ENCODE measurements around the gene LGR6. TPM values are rescaled to one million over a fixed set of nuclear protein-coding genes. Genes with fewer than 3 reads are reported as not detected.

Gene LGR6
- total RNA-seq, 1 experiment from 2014 or later: 0.56 TPM

DNA sequence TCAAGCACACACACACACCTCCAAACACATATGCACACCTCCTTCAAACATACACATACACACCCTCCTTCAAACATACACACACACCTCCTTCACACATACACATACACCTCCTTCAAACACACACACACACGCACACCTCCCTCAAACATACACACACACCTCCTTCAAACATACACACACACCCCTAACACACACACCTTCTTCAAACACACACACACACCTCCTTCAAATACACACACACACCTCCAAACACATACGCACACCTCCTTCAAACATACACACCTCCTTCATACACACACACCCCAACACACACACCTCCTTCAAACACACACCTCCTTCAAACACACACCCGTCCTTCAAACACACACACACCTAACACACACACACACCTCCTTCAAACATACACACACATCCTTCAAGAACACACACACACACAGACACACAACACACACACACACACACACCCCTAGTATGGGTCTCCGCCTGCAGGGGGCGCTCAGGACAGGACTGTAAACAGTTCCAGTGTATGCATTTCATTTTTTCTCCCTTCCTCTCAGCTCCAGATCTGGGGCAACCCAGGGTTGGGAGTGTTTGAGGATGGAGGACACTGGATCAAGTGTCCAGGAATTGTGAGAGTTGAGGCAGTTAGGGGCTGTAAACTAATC, 12.1 kb downstream of the LGR6 start:
- Mint-ChIP-seq H3K4me1 (ENCODE audit: insufficient read depth, unreplicated experiment) (peaks cover 5% of the 10 kb centered on the region), H3K27me3 (ENCODE audit: insufficient read depth, unreplicated experiment) (no peaks in the 10 kb centered on the region), H3K27ac (ENCODE audit: low read depth, unreplicated experiment) (no peak overlapping the region), H3K4me3 (ENCODE audit: unreplicated experiment) (no peak overlapping the region), H3K36me3 (ENCODE audit: insufficient read depth, unreplicated experiment) (no peaks in the 10 kb centered on the region), H3K9me3 (ENCODE audit: unreplicated experiment) (no peaks in the 10 kb centered on the region)
- intact Hi-C loops (cut with micrococcal nuclease): no loop called here
- ChIA-PET POLR2A (no interaction called here), CTCF (interaction anchor here (0.6 to 2.5 kb wide), 5 partner anchors 13 to 111 kb away, joined by 3 to 13 read pairs (median 3); partner anchors contain the start of gene LGR6)
- no TSS peak for BruUV-seq (replicated peaks)
- TF ChIP-seq, protein P1, sequence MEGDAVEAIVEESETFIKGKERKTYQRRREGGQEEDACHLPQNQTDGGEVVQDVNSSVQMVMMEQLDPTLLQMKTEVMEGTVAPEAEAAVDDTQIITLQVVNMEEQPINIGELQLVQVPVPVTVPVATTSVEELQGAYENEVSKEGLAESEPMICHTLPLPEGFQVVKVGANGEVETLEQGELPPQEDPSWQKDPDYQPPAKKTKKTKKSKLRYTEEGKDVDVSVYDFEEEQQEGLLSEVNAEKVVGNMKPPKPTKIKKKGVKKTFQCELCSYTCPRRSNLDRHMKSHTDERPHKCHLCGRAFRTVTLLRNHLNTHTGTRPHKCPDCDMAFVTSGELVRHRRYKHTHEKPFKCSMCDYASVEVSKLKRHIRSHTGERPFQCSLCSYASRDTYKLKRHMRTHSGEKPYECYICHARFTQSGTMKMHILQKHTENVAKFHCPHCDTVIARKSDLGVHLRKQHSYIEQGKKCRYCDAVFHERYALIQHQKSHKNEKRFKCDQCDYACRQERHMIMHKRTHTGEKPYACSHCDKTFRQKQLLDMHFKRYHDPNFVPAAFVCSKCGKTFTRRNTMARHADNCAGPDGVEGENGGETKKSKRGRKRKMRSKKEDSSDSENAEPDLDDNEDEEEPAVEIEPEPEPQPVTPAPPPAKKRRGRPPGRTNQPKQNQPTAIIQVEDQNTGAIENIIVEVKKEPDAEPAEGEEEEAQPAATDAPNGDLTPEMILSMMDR (IDR thresholded peaks at IDR 0.05; ENCODE audit: unreplicated experiment): no peak
- DNase-seq (ENCODE audit: unreplicated experiment): peak; percentile 38

DNA sequence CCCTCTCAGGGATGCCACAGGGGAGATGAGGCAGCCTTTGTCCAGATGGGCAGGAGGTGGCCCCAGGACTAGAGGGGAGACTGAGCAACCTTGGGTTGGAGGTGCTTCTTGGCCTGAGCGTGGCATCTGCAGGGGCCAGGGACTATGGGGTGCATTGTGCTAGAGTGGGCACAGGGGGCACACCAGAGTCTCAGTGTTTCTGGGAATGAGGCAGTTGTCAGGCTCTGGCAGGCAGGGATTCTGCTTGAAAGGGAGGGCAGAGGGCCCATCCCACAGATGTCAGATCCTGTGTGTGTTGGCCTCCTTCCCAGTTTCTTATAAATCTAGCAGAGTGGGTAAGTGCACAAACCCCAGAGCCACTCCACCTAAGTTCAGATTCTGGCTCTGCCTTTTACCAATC, 13.7 kb downstream of the LGR6 start:
- no peaks in the 10 kb centered on the region for H3K9me3 Mint-ChIP-seq (ENCODE audit: unreplicated experiment)
- TF ChIP-seq, protein P1 (IDR thresholded peaks at IDR 0.05; ENCODE audit: unreplicated experiment): peak; percentile 13
- H3K4me1 Mint-ChIP-seq (ENCODE audit: insufficient read depth, unreplicated experiment): peaks cover 5% of the 10 kb centered on the region
- peak; percentile 69 for DNase-seq (ENCODE audit: unreplicated experiment)
- no peak overlapping the region for H3K27ac Mint-ChIP-seq (ENCODE audit: low read depth, unreplicated experiment)
- ChIA-PET CTCF (interaction anchor here (0.6 to 2.5 kb wide), 6 partner anchors 14 to 371 kb away, joined by 3 to 13 read pairs (median 4); partner anchors contain the start of gene LGR6), POLR2A (no interaction called here)
- no peak overlapping the region for H3K4me3 Mint-ChIP-seq (ENCODE audit: unreplicated experiment)
- intact Hi-C loops (cut with micrococcal nuclease): no loop called here
- no TSS peak for BruUV-seq (replicated peaks)
- no peaks in the 10 kb centered on the region for H3K36me3 Mint-ChIP-seq (ENCODE audit: insufficient read depth, unreplicated experiment)
- peaks cover 8% of the 10 kb centered on the region for H3K27me3 Mint-ChIP-seq (ENCODE audit: insufficient read depth, unreplicated experiment)

DNA sequence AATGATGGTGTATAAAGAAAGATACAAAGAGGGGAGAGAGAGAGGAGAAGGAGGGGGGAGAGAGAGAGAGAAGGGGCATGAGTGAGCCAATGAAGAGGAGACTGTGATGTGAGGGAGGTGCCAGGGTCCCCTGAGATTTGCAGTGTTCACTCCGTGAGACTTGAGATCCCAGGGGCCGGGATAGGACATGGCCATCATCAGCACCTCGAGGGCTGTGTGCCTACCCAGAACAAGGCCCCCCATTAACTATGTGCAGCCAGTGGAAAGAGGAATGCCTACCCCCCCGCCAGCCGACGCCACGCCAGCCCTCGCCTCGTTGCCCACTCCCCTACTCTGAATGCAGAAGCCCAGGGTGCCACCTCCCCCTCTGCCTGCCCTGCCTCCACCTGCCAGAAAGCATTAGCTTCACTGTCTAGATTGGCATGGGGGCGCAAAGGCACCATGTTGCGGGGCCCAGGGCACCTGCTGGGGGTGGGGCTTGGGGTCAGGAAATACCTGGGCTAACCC, 14.8 kb downstream of the LGR6 start:
- no TSS peak for BruUV-seq (replicated peaks)
- POLR2A ChIA-PET: no interaction called here
- no peaks in the 10 kb centered on the region for H3K36me3 Mint-ChIP-seq (ENCODE audit: insufficient read depth, unreplicated experiment)

DNA sequence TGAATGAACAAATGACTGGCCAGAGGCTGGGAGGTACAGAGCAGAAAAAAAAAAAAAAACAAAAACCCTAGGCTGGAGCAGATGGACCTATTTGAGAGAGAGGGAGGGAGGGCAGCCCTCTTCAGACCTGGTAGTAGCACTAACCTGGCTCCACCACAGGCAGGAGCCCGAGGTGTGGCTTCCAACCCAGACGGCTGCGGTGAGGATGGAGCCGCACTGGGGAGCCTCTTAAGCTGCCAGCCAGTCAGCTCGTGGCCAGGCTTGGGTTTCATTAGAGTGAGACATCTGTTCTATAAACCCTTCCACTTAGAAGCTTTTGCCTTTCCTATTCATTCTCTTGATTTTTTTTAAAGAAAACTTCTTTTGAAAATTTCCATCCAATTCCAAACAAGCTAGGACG, 16.8 kb downstream of the LGR6 start:
- Mint-ChIP-seq H3K36me3 (ENCODE audit: insufficient read depth, unreplicated experiment) (no peaks in the 10 kb centered on the region), H3K9me3 (ENCODE audit: unreplicated experiment) (no peaks in the 10 kb centered on the region), H3K4me3 (ENCODE audit: unreplicated experiment) (no peak overlapping the region), H3K27me3 (ENCODE audit: insufficient read depth, unreplicated experiment) (peaks cover 39% of the 10 kb centered on the region), H3K27ac (ENCODE audit: low read depth, unreplicated experiment) (no peak overlapping the region), H3K4me1 (ENCODE audit: insufficient read depth, unreplicated experiment) (peaks cover 14% of the 10 kb centered on the region)
- ChIA-PET POLR2A (interaction anchor here (0.6 to 1.1 kb wide), 4 partner anchors 10 to 82 kb away, joined by 3 to 4 read pairs (median 3); no protein-coding TSS in a partner anchor), CTCF (interaction anchor here (0.6 to 3.2 kb wide), 10 partner anchors 11 to 111 kb away, joined by 3 to 15 read pairs (median 5); partner anchors contain the start of gene LGR6)
- intact Hi-C loops (cut with micrococcal nuclease): loop anchor here (1.0 kb wide), 1 partner anchor 105 kb away; no protein-coding TSS in a partner anchor
- DNase-seq (ENCODE audit: unreplicated experiment): peak; percentile 41
- TF ChIP-seq, protein P1 (IDR thresholded peaks at IDR 0.05; ENCODE audit: unreplicated experiment): peak; percentile 22
- BruUV-seq (replicated peaks): no TSS peak

More for the DNA sequence above, 14.8 kb downstream of the LGR6 start:
- Mint-ChIP-seq H3K27me3 (ENCODE audit: insufficient read depth, unreplicated experiment) (peaks cover 20% of the 10 kb centered on the region), H3K4me1 (ENCODE audit: insufficient read depth, unreplicated experiment) (peaks cover 7% of the 10 kb centered on the region), H3K9me3 (ENCODE audit: unreplicated experiment) (no peaks in the 10 kb centered on the region), H3K4me3 (ENCODE audit: unreplicated experiment) (no peak overlapping the region), H3K27ac (ENCODE audit: low read depth, unreplicated experiment) (no peak overlapping the region)
- DNase-seq (ENCODE audit: unreplicated experiment): no peak
- CTCF ChIA-PET: interaction anchor here (1.8 to 3.2 kb wide), 3 partner anchors 15 to 107 kb away, joined by 6 to 15 read pairs (median 6); partner anchors contain the start of gene LGR6
- TF ChIP-seq, protein P1 (IDR thresholded peaks at IDR 0.05; ENCODE audit: unreplicated experiment): no peak
- intact Hi-C loops (cut with micrococcal nuclease): no loop called here

All from MCF 10A (cell line).